Measurements from ENCODE around the gene IQSEC3. TPM values are rescaled to one million over a fixed set of nuclear protein-coding genes. Genes with fewer than 3 reads are reported as not detected.
A peak's percentile ranks its signal among the peaks of the same experiment; 100 is the strongest.

IQSEC3 gene
- total and polyA plus RNA-seq, 11 donors, result 0.29 to 3.2 (median 1.5) TPM

GRCh38 chr12:104551-105081, 38.0 kb downstream of the IQSEC3 start:
- H3K9me3 ChIP-seq, result no peaks in the 10 kb centered on the region
- ATAC-seq (no peak), DNase-seq (no peak)
- H3K4me1 ChIP-seq, result peaks cover 0 to 28% (median 1%) of the 10 kb centered on the region in 12 donors
- H3K27me3 ChIP-seq, result peaks cover 0 to 38% (median 8%) of the 10 kb centered on the region in 9 donors
- intact Hi-C loops (cut with DNase I), result no loop called here
- TF ChIP-seq POLR2A (IDR thresholded peaks at IDR 0.05) (no peak), CTCF (IDR thresholded peaks at IDR 0.05) (no peak)
- no peaks in the 10 kb centered on the region for H3K36me3 ChIP-seq
- 62 to 81% (median 68%) methylated on average over 37 to 40 of the region's 40 CpGs for WGBS, 4 donors
- no peak overlapping the region for H3K4me3 ChIP-seq
- no peak overlapping the region for H3K27ac ChIP-seq

- DNase-seq (no peak), ATAC-seq (no peak)
- Histone ChIP-seq H3K27me3 (peaks cover 0 to 30% (median 5%) of the 10 kb centered on the region in 9 donors), H3K9me3 (no peaks in the 10 kb centered on the region), H3K27ac (peak overlapping the region in 3 of 12 donors; percentile 33 to 49 (median 46)), H3K4me3 (no peak overlapping the region), H3K4me1 (peaks cover 0 to 33% (median 1%) of the 10 kb centered on the region in 12 donors), H3K36me3 (no peaks in the 10 kb centered on the region)
- 75 to 92% (median 82%) methylated on average over 3 to 4 of the region's 4 CpGs for WGBS, 4 donors
- intact Hi-C loops (cut with DNase I), result no loop called here
- no peak for TF ChIP-seq CTCF (IDR thresholded peaks at IDR 0.05)
- TF ChIP-seq POLR2A (IDR thresholded peaks at IDR 0.05), result no peak
Observed at GRCh38 chr12:105696-106095, 39.1 kb downstream of the IQSEC3 start.

- DNase-seq, result peak in 3 of 5 donors; percentile 35 to 60 (median 51)
Observed at GRCh38 chr12:106118-106591, 39.6 kb downstream of the IQSEC3 start.

More at GRCh38 chr12:106118-106591, 39.6 kb downstream of the IQSEC3 start:
- Histone ChIP-seq H3K4me1 (peaks cover 0 to 33% (median 1%) of the 10 kb centered on the region in 12 donors), H3K27me3 (peaks cover 0 to 27% (median 3%) of the 10 kb centered on the region in 9 donors), H3K4me3 (no peak overlapping the region), H3K27ac (peak overlapping the region in 7 of 12 donors; percentile 0 to 61 (median 33)), H3K36me3 (no peaks in the 10 kb centered on the region), H3K9me3 (no peaks in the 10 kb centered on the region)
- intact Hi-C loops (cut with DNase I), result no loop called here
- 45 to 71% (median 56%) methylated on average over 5 of the region's 5 CpGs for WGBS, 4 donors
- no peak for TF ChIP-seq POLR2A (IDR thresholded peaks at IDR 0.05)
- TF ChIP-seq CTCF (IDR thresholded peaks at IDR 0.05), result peak in 6 of 12 donors; percentile 4 to 29 (median 16)
- peak; percentile 40 to 94 (median 58) for ATAC-seq

All from heart left ventricle (tissue), 16 donors.